Vagina (tissue), 2 donors: ENCODE measurements around the gene TSPEAR. TPM values are rescaled to one million over a fixed set of nuclear protein-coding genes. Genes with fewer than 3 reads are reported as not detected.

ENCODE experiments used
- DNase-seq, 2 donors: peaks; one replicate each; pipeline ENCODE4 v3.0.0-alpha.2; 2017; ENCODE audit errors: extremely low spot score in 2 of 2
- H3K27ac ChIP-seq: fragments of 200-600 bp; sonication (generic); one replicate; pipeline ENCODE4 v1.5.1; 2019
- H3K27me3 ChIP-seq: fragments of 200-600 bp; sonication (generic); one replicate; pipeline ENCODE4 v1.5.1; 2019
- H3K36me3 ChIP-seq, 2 donors: fragments of 200-600 bp; sonication (generic); one replicate each; pipeline ENCODE4 v1.5.1; 2017 to 2019
- H3K4me1 ChIP-seq: fragments of 200-600 bp; sonication (generic); one replicate; pipeline ENCODE4 v1.5.1; 2019
- H3K4me3 ChIP-seq, 2 donors: fragments of 200-600 bp; sonication (generic); 1 replicate in 1 of 2; 2 replicates in 1 of 2; pipeline ENCODE4 v1.5.1; 2016 to 2019
- H3K9me3 ChIP-seq: fragments of 200-600 bp; sonication (generic); one replicate; pipeline ENCODE4 v1.5.1; 2019
- POLR2A ChIP-seq, 2 donors: fragments of 450-650 bp; IDR thresholded peaks; one replicate each; pipeline ENCODE4 v1.6.1; 2017; ENCODE audit warnings: antibody characterized with exemption in 2 of 2, mild to moderate bottlenecking in 2 of 2, moderate library complexity in 2 of 2
- POLR2AphosphoS5 ChIP-seq, 2 donors: sonication (generic); formaldehyde crosslinking; IDR thresholded peaks; one replicate each; pipeline ENCODE4 v1.9.0; 2017; ENCODE audit warnings: antibody characterized with exemption in 2 of 2, mild to moderate bottlenecking in 2 of 2, low read depth in 1 of 2; ENCODE audit not compliant: insufficient read depth in 1 of 2
- intact Hi-C: fragments of 100-400 bp; cut with DNase I; formaldehyde crosslinking; loops from one replicate; pipeline ENCODE4 v1.15.1; 2023
- total RNA-seq: library from RNA; depleted of rRNA; stranded (reverse); fragments of >200 nt; gene quantifications from one replicate; pipeline ENCODE4 v1.2.3, GENCODE V29; 2016
- TF ChIP-seq, protein P1 (sequence below), 3 experiments: fragments of 450-650 bp in 2 of 3; fragments of 200-600 bp in 1 of 3; sonication (generic) in 1 of 3; IDR thresholded peaks; one replicate each; pipeline ENCODE4 v1.5.1; 2017 to 2019; ENCODE audit warnings: antibody characterized with exemption in 3 of 3, mild to moderate bottlenecking in 2 of 3, moderate library complexity in 2 of 3

The TSPEAR gene
- total RNA-seq, 1 donor from 2014 or later, result not detected

- Histone ChIP-seq H3K36me3 (no peaks in the 10 kb centered on the region), H3K27me3 (no peaks in the 10 kb centered on the region), H3K4me3 (no peak overlapping the region), H3K27ac (no peak overlapping the region), H3K4me1 (peaks cover 10% of the 10 kb centered on the region), H3K9me3 (no peaks in the 10 kb centered on the region)
- intact Hi-C loops, result no loop called here
- no peak for DNase-seq
- TF ChIP-seq POLR2A (IDR thresholded peaks at IDR 0.05) (no peak), POLR2AphosphoS5 (IDR thresholded peaks at IDR 0.05; ENCODE audit: insufficient read depth in 1 of 2, low read depth in 1 of 2) (no peak)
- TF ChIP-seq, protein P1, sequence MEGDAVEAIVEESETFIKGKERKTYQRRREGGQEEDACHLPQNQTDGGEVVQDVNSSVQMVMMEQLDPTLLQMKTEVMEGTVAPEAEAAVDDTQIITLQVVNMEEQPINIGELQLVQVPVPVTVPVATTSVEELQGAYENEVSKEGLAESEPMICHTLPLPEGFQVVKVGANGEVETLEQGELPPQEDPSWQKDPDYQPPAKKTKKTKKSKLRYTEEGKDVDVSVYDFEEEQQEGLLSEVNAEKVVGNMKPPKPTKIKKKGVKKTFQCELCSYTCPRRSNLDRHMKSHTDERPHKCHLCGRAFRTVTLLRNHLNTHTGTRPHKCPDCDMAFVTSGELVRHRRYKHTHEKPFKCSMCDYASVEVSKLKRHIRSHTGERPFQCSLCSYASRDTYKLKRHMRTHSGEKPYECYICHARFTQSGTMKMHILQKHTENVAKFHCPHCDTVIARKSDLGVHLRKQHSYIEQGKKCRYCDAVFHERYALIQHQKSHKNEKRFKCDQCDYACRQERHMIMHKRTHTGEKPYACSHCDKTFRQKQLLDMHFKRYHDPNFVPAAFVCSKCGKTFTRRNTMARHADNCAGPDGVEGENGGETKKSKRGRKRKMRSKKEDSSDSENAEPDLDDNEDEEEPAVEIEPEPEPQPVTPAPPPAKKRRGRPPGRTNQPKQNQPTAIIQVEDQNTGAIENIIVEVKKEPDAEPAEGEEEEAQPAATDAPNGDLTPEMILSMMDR (IDR thresholded peaks at IDR 0.05), result no peak
Measured at GRCh38 chr21:44726826-44727225, 15.5 kb upstream of the TSPEAR start.

DNA sequence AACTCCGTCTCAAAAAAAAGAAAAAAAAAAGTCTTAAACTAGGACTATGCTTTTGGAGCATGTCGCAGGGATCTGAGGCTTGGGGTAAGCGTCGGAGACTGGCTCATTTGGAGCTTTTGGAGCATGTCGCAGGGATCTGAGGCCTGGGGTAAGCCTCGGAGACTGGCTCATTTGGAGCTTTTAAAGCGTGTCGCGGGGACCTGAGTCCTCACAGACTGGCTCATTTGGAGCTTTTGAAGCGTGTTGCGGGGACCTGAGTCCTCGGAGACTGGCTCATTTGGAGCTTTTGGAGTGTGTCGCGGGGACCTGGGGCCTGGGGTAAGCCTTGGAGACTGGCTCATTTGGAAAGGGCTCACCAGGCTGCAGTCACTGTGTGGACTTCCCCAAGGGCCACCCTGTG is 13.6 kb upstream of the TSPEAR start:
- Histone ChIP-seq H3K4me3 (no peak overlapping the region), H3K27ac (no peak overlapping the region), H3K36me3 (no peaks in the 10 kb centered on the region), H3K27me3 (no peaks in the 10 kb centered on the region), H3K9me3 (no peaks in the 10 kb centered on the region), H3K4me1 (peaks cover 10% of the 10 kb centered on the region)
- intact Hi-C loops, result no loop called here
- TF ChIP-seq POLR2A (IDR thresholded peaks at IDR 0.05) (no peak), POLR2AphosphoS5 (IDR thresholded peaks at IDR 0.05; ENCODE audit: insufficient read depth in 1 of 2, low read depth in 1 of 2) (no peak)
- TF ChIP-seq, protein P1 (IDR thresholded peaks at IDR 0.05), result no peak
- DNase-seq, result no peak

DNA sequence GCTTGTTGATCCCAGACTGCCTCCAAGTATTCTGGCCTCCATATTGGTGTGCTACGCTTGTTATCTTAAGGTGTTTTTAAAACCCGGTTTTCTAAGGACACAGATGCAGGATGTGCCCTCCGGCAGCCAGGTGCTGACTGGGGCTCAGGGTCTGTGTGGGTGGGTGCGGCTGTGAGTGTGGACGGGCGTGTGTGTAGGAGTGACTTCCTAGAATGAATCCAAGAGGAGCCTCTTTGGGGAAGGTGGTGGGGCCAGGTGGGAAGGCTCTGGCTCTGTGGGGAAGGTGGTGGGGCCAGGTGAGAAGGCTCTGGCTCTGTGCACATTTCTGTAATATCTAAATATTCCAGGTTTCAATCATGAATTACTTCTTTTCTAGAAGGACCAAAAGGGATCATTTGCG is 12.8 kb upstream of the TSPEAR start:
- Histone ChIP-seq H3K4me3 (no peak overlapping the region), H3K4me1 (peaks cover 10% of the 10 kb centered on the region), H3K36me3 (no peaks in the 10 kb centered on the region), H3K27me3 (no peaks in the 10 kb centered on the region), H3K27ac (no peak overlapping the region), H3K9me3 (no peaks in the 10 kb centered on the region)
- intact Hi-C loops, result no loop called here
- no peak for DNase-seq
- TF ChIP-seq, protein P1 (IDR thresholded peaks at IDR 0.05), result no peak
- no peak for TF ChIP-seq POLR2AphosphoS5 (IDR thresholded peaks at IDR 0.05; ENCODE audit: insufficient read depth in 1 of 2, low read depth in 1 of 2)
- TF ChIP-seq POLR2A (IDR thresholded peaks at IDR 0.05), result no peak

DNA sequence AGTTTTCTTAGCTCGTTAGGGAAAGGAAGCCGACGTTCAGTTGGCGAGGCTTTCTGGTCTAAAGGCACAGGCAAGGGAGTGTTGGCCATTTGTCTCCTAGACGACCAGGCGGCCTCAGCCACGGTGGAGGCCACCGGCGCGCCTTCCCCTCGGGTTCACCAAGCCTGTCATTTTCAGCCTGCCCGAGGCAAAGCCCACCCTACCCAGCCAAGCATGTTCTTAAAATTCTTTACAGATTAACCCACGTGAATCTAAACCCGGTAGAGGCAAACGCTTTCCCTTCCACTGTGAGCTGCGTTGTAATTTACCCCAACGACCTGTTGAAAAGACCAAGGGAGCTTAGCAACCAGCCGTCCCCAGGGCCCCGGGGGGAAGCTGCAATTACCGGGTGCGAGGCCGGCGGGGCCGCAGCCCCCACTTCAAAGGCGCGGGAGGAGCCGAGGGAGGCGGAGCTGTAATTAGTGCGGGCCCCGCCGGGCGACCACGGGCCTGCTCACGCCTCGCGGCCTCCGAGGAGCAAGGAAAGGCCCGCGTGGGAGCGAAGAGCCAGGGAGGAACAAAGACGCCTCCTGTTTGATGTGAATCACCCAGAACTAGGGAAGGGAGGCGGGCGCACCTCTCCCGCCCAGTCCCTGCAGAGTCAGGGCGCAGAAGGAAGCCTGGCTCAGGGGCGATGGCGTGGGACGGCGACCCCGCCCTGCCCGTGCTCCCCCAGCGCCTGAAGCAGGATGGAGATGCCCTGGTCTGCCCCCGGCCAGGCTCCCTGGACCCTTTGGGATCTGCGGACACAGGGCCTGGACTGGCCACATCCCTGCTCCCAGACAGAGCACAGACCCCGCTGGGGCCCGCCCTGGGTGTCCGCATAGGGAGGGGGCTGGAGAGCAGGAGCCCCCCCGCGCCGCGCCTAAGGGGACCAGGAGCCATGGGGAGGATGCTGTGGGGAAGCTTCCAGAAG is 12.1 kb upstream of the TSPEAR start:
- no peak for DNase-seq
- Histone ChIP-seq H3K36me3 (no peaks in the 10 kb centered on the region), H3K9me3 (no peaks in the 10 kb centered on the region), H3K4me3 (no peak overlapping the region), H3K4me1 (peaks cover 10% of the 10 kb centered on the region), H3K27ac (no peak overlapping the region), H3K27me3 (no peaks in the 10 kb centered on the region)
- intact Hi-C loops, result no loop called here
- TF ChIP-seq, protein P1 (IDR thresholded peaks at IDR 0.05), result no peak
- TF ChIP-seq POLR2A (IDR thresholded peaks at IDR 0.05) (no peak), POLR2AphosphoS5 (IDR thresholded peaks at IDR 0.05; ENCODE audit: insufficient read depth in 1 of 2, low read depth in 1 of 2) (no peak)

GRCh38 chr21:44722731-44723130 is 11.4 kb upstream of the TSPEAR start:
- Histone ChIP-seq H3K27ac (no peak overlapping the region), H3K4me3 (no peak overlapping the region), H3K9me3 (no peaks in the 10 kb centered on the region), H3K27me3 (no peaks in the 10 kb centered on the region), H3K36me3 (no peaks in the 10 kb centered on the region), H3K4me1 (peaks cover 10% of the 10 kb centered on the region)
- intact Hi-C loops, result no loop called here
- no peak for TF ChIP-seq POLR2AphosphoS5 (IDR thresholded peaks at IDR 0.05; ENCODE audit: insufficient read depth in 1 of 2, low read depth in 1 of 2)
- TF ChIP-seq, protein P1 (IDR thresholded peaks at IDR 0.05), result no peak
- TF ChIP-seq POLR2A (IDR thresholded peaks at IDR 0.05), result no peak
- no peak for DNase-seq
